HEK293T (cell line): ENCODE measurements around the gene ZPR1.

Experiments
- CTCF ChIA-PET: fragments of 350-600 bp; formaldehyde crosslinking; extraction: SDS; loops from one replicate; lab custom pipeline; 2021; ENCODE audit warnings: antibody characterized with exemption, inconsistent platforms; lab: Yijun Ruan, JAX
- POLR2A ChIA-PET: fragments of 350-600 bp; formaldehyde crosslinking; extraction: SDS; loops from one replicate; lab custom pipeline; 2020; ENCODE audit warnings: antibody characterized with exemption, inconsistent platforms; lab: Yijun Ruan, JAX
- DNase-seq: peaks from one replicate; pipeline ENCODE4 v3.0.0; 2012; ENCODE audit warnings: mixed read lengths; ENCODE audit errors: extremely low spot score
- ARNT ChIP-seq: fragments of 450-650 bp; IDR thresholded peaks from 2 replicates; pipeline ENCODE4 v1.6.1; 2017; ENCODE audit warnings: mild to moderate bottlenecking
- BHLHE40 ChIP-seq: fragments of 450-650 bp; IDR thresholded peaks from 2 replicates; pipeline ENCODE4 v1.6.1; 2016; ENCODE audit warnings: mild to moderate bottlenecking, moderate library complexity, borderline replicate concordance
- CTBP1 ChIP-seq: fragments of 450-650 bp; IDR thresholded peaks from 2 replicates; pipeline ENCODE4 v1.6.1; 2016; ENCODE audit warnings: borderline replicate concordance
- ELF4 ChIP-seq: fragments of 450-650 bp; IDR thresholded peaks from 2 replicates; pipeline ENCODE4 v1.6.1; 2017; ENCODE audit warnings: antibody characterized with exemption
- FOXA1 ChIP-seq: fragments of 450-650 bp; IDR thresholded peaks from 2 replicates; pipeline ENCODE4 v1.6.1; 2016; ENCODE audit warnings: mild to moderate bottlenecking
- FOXK2 ChIP-seq: fragments of 450-650 bp; IDR thresholded peaks from 2 replicates; pipeline ENCODE4 v1.6.1; 2016; ENCODE audit warnings: mild to moderate bottlenecking
- FOXM1 ChIP-seq: fragments of 450-650 bp; IDR thresholded peaks from 2 replicates; pipeline ENCODE4 v1.6.1; 2017; ENCODE audit warnings: mild to moderate bottlenecking, borderline replicate concordance
- HDGF ChIP-seq: fragments of 450-650 bp; IDR thresholded peaks from 2 replicates; pipeline ENCODE4 v1.6.1; 2017; ENCODE audit warnings: antibody characterized with exemption, borderline replicate concordance
- L3MBTL2 ChIP-seq: fragments of 450-650 bp; conservative IDR thresholded peaks from 2 replicates; pipeline ENCODE4 v1.6.1; 2016; ENCODE audit warnings: mild to moderate bottlenecking
- LEF1 ChIP-seq: fragments of 450-650 bp; IDR thresholded peaks from 2 replicates; pipeline ENCODE4 v1.6.1; 2017; ENCODE audit warnings: mild to moderate bottlenecking, borderline replicate concordance
- NFRKB ChIP-seq: fragments of 450-650 bp; IDR thresholded peaks from 2 replicates; pipeline ENCODE4 v1.6.1; 2016; ENCODE audit warnings: mild to moderate bottlenecking, moderate library complexity
- SP1 ChIP-seq: fragments of 450-650 bp; IDR thresholded peaks from 2 replicates; pipeline ENCODE4 v1.6.1; 2017
- SUZ12 ChIP-seq: fragments of 450-650 bp; IDR thresholded peaks from 2 replicates; pipeline ENCODE4 v1.6.1; 2016; ENCODE audit warnings: mild to moderate bottlenecking
- TARDBP ChIP-seq: fragments of 450-650 bp; IDR thresholded peaks from 2 replicates; pipeline ENCODE4 v1.6.1; 2016
- ZNF384 ChIP-seq: fragments of 450-650 bp; IDR thresholded peaks from 2 replicates; pipeline ENCODE4 v1.6.1; 2016
- TF ChIP-seq, protein P1 (sequence below): fragments of 450-650 bp; IDR thresholded peaks from 2 replicates; pipeline ENCODE4 v1.6.1; 2016

Gene ZPR1

DNA sequence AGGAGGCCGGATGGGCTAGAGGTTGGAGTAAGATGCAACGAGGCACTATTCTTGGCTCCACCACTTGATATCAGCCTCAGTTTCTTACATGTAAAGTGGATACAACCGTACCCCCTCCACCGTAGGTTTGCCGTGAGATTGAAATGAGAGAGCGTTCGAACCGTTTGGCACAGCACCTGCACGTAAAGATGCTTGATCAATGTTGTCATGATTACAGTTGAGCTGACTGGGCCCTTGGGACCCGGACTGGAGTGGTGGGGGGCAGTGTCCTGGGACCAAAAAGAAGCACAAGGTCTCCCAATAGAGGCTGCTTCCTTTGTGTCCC is 45.6 kb upstream of the ZPR1 start:
- DNase-seq, result no peak
- ChIA-PET POLR2A (interaction anchor here (0.6 kb wide), 1 partner anchor 43 kb away, joined by 4 read pairs; no protein-coding TSS in a partner anchor), CTCF (interaction anchor here (0.6 to 0.7 kb wide), 2 partner anchors 42 to 100 kb away, joined by 3 read pairs; partner anchors contain the start of gene APOA5)
- no peak for TF ChIP-seq TARDBP
- no peak for TF ChIP-seq SUZ12
- no peak for TF ChIP-seq CTBP1
- no peak for TF ChIP-seq HDGF
- TF ChIP-seq, protein P1, sequence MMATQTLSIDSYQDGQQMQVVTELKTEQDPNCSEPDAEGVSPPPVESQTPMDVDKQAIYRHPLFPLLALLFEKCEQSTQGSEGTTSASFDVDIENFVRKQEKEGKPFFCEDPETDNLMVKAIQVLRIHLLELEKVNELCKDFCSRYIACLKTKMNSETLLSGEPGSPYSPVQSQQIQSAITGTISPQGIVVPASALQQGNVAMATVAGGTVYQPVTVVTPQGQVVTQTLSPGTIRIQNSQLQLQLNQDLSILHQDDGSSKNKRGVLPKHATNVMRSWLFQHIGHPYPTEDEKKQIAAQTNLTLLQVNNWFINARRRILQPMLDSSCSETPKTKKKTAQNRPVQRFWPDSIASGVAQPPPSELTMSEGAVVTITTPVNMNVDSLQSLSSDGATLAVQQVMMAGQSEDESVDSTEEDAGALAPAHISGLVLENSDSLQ, result no peak
- no peak for TF ChIP-seq ARNT
- no peak for TF ChIP-seq ZNF384
- no peak for TF ChIP-seq FOXA1
- no peak for TF ChIP-seq FOXM1
- TF ChIP-seq NFRKB, result no peak
- TF ChIP-seq SP1, result no peak
- TF ChIP-seq LEF1, result no peak

DNA sequence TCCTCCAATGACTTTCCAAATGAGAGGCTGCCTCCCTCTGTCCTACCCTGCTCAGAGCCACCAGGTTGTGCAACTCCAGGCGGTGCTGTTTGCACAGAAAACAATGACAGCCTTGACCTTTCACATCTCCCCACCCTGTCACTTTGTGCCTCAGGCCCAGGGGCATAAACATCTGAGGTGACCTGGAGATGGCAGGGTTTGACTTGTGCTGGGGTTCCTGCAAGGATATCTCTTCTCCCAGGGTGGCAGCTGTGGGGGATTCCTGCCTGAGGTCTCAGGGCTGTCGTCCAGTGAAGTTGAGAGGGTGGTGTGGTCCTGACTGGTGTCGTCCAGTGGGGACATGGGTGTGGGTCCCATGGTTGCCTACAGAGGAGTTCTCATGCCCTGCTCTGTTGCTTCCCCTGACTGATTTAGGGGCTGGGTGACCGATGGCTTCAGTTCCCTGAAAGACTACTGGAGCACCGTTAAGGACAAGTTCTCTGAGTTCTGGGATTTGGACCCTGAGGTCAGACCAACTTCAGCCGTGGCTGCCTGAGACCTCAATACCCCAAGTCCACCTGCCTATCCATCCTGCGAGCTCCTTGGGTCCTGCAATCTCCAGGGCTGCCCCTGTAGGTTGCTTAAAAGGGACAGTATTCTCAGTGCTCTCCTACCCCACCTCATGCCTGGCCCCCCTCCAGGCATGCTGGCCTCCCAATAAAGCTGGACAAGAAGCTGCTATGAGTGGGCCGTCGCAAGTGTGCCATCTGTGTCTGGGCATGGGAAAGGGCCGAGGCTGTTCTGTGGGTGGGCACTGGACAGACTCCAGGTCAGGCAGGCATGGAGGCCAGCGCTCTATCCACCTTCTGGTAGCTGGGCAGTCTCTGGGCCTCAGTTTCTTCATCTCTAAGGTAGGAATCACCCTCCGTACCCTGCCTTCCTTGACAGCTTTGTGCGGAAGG is 44.8 kb upstream of the ZPR1 start:
- ChIA-PET CTCF (no interaction called here), POLR2A (no interaction called here)
- TF ChIP-seq FOXK2, result no peak
- no peak for TF ChIP-seq FOXM1
- TF ChIP-seq ARNT, result no peak
- TF ChIP-seq ZNF384, result no peak
- TF ChIP-seq NFRKB, result no peak
- TF ChIP-seq ELF4, result no peak
- TF ChIP-seq LEF1, result no peak
- no peak for TF ChIP-seq BHLHE40
- no peak for DNase-seq

DNA sequence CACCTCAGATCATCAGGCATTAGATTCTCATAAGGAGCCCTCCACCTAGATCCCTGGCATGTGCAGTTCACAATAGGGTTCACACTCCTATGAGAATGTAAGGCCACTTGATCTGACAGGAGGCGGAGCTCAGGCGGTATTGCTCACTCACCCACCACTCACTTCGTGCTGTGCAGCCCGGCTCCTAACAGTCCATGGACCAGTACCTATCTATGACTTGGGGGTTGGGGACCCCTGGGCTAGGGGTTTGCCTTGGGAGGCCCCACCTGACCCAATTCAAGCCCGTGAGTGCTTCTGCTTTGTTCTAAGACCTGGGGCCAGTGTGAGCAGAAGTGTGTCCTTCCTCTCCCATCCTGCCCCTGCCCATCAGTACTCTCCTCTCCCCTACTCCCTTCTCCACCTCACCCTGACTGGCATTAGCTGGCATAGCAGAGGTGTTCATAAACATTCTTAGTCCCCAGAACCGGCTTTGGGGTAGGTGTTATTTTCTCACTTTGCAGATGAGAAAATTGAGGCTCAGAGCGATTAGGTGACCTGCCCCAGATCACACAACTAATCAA is 44.0 kb upstream of the ZPR1 start:
- no peak for DNase-seq
- POLR2A ChIA-PET, result no interaction called here
- no peak for TF ChIP-seq ARNT
- TF ChIP-seq FOXK2, result no peak
- no peak for TF ChIP-seq SP1
- TF ChIP-seq LEF1, result no peak
- no peak for TF ChIP-seq NFRKB
- TF ChIP-seq FOXM1, result no peak
- TF ChIP-seq BHLHE40, result no peak
- TF ChIP-seq HDGF, result no peak
- no peak for TF ChIP-seq ZNF384
- no peak for TF ChIP-seq FOXA1
- no peak for TF ChIP-seq ELF4
- no peak for TF ChIP-seq L3MBTL2
- CTCF ChIA-PET, result interaction anchor here (0.6 kb wide), 1 partner anchor 29 kb away, joined by 4 read pairs; no protein-coding TSS in a partner anchor

DNA sequence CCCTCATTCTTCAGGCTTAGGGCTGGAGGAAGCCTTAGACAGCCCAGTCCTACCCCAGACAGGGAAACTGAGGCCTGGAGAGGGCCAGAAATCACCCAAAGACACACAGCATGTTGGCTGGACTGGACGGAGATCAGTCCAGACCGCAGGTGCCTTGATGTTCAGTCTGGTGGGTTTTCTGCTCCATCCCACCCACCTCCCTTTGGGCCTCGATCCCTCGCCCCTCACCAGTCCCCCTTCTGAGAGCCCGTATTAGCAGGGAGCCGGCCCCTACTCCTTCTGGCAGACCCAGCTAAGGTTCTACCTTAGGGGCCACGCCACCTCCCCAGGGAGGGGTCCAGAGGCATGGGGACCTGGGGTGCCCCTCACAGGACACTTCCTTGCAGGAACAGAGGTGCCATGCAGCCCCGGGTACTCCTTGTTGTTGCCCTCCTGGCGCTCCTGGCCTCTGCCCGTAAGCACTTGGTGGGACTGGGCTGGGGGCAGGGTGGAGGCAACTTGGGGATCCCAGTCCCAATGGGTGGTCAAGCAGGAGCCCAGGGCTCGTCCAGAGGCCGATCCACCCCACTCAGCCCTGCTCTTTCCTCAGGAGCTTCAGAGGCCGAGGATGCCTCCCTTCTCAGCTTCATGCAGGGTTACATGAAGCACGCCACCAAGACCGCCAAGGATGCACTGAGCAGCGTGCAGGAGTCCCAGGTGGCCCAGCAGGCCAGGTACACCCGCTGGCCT is 42.5 kb upstream of the ZPR1 start:
- ChIA-PET CTCF (interaction anchor here (0.6 kb wide), 1 partner anchor 23 kb away, joined by 4 read pairs; no protein-coding TSS in a partner anchor), POLR2A (no interaction called here)
- TF ChIP-seq SUZ12 (no peak), FOXK2 (no peak), ZNF384 (no peak)
- no peak for DNase-seq

DNA sequence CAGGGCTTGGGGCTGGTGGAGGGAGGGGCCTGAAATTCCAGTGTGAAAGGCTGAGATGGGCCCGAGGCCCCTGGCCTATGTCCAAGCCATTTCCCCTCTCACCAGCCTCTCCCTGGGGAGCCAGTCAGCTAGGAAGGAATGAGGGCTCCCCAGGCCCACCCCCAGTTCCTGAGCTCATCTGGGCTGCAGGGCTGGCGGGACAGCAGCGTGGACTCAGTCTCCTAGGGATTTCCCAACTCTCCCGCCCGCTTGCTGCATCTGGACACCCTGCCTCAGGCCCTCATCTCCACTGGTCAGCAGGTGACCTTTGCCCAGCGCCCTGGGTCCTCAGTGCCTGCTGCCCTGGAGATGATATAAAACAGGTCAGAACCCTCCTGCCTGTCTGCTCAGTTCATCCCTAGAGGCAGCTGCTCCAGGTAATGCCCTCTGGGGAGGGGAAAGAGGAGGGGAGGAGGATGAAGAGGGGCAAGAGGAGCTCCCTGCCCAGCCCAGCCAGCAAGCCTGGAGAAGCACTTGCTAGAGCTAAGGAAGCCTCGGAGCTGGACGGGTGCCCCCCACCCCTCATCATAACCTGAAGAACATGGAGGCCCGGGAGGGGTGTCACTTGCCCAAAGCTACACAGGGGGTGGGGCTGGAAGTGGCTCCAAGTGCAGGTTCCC is 41.8 kb upstream of the ZPR1 start, which contains the start of gene APOC3:
APOC3 (plus strand) TSS at position 383 of the 659 bp plus-strand sequence. CDS start 676 bp downstream, outside the sequence.
- no peak for TF ChIP-seq SP1
- no peak for TF ChIP-seq ELF4
- TF ChIP-seq FOXA1, result no peak
- no peak for TF ChIP-seq L3MBTL2

DNA sequence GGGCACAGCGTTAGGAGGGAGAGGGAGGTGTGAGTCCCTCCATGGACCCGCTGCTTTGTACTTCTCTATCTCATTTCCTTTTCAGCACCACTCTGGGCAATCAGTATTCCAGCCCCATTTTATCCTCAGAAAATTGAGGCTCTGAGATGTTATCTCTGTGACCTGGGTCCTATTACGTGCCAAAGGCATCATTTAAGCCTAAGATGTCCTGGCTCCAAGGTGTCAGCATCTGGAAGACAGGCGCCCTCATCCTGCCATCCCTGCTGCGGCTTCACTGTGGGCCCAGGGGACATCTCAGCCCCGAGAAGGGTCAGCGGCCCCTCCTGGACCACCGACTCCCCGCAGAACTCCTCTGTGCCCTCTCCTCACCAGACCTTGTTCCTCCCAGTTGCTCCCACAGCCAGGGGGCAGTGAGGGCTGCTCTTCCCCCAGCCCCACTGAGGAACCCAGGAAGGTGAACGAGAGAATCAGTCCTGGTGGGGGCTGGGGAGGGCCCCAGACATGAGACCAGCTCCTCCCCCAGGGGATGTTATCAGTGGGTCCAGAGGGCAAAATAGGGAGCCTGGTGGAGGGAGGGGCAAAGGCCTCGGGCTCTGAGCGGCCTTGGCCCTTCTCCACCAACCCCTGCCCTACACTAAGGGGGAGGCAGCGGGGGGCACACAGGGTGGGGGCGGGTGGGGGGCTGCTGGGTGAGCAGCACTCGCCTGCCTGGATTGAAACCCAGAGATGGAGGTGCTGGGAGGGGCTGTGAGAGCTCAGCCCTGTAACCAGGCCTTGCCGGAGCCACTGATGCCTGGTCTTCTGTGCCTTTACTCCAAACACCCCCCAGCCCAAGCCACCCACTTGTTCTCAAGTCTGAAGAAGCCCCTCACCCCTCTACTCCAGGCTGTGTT is 41.1 kb upstream of the ZPR1 start:
- POLR2A ChIA-PET, result interaction anchor here (0.7 kb wide), 1 partner anchor 18 kb away, joined by 3 read pairs; no protein-coding TSS in a partner anchor

More for the DNA sequence above, 41.8 kb upstream of the ZPR1 start, which contains the start of gene APOC3:
- ChIA-PET POLR2A (interaction anchor here (0.7 kb wide), 1 partner anchor 18 kb away, joined by 3 read pairs; no protein-coding TSS in a partner anchor), CTCF (interaction anchor here (0.6 kb wide), 1 partner anchor 24 kb away, joined by 4 read pairs; no protein-coding TSS in a partner anchor)
- DNase-seq, result no peak

More for the DNA sequence above, 41.1 kb upstream of the ZPR1 start:
- DNase-seq, result no peak
- TF ChIP-seq ARNT (no peak), NFRKB (no peak), LEF1 (no peak), TARDBP (no peak), FOXA1 (no peak), BHLHE40 (no peak), L3MBTL2 (no peak), FOXM1 (no peak), ZNF384 (no peak), FOXK2 (no peak), CTBP1 (no peak), SUZ12 (no peak), ELF4 (no peak), SP1 (no peak), HDGF (no peak)
- TF ChIP-seq, protein P1, result no peak
- CTCF ChIA-PET, result no interaction called here
